AG10803 (cell line): Measurements from ENCODE around the gene SLC25A42.

Experiments used
- DNase-seq: peaks from one replicate; pipeline ENCODE4 v3.0.0; 2010; ENCODE audit warnings: low read depth
- H3K4me3 ChIP-seq: 2 replicates; pipeline ENCODE4 v1.5.1; 2011; ENCODE audit warnings: mild to moderate bottlenecking, low read length, control low read depth
- CTCF ChIP-seq: conservative IDR thresholded peaks from 2 replicates; pipeline ENCODE4 v1.5.1; 2011; ENCODE audit warnings: mild to moderate bottlenecking, low read length, control low read depth, inconsistent platforms

The SLC25A42 gene

GRCh38 chr19:19061506-19061905, 2.3 kb upstream of the SLC25A42 start:
- TF ChIP-seq CTCF = no peak

GRCh38 chr19:19062454-19063182, 1.2 kb upstream of the SLC25A42 start:
- H3K4me3 ChIP-seq = peak overlapping the region; percentile 64; the same call in 1 of the 2 replicates
- DNase-seq = peak; percentile 18
- no peak for TF ChIP-seq CTCF

More at GRCh38 chr19:19061506-19061905, 2.3 kb upstream of the SLC25A42 start:
- no peak overlapping the region for H3K4me3 ChIP-seq
- DNase-seq = no peak

- H3K4me3 ChIP-seq = peak overlapping the region; percentile 84
- TF ChIP-seq CTCF = peak; percentile 35
- DNase-seq = no peak
Measured at GRCh38 chr19:19064098-19064722, 416 bp downstream of the SLC25A42 start.

- DNase-seq = no peak
- peak overlapping the region; percentile 84 for H3K4me3 ChIP-seq
- TF ChIP-seq CTCF = no peak
Measured at GRCh38 chr19:19064811-19065745, 1.3 kb downstream of the SLC25A42 start.

GRCh38 chr19:19067276-19068072, 3.7 kb downstream of the SLC25A42 start:
- DNase-seq = peak; percentile 66
- no peak overlapping the region for H3K4me3 ChIP-seq
- no peak for TF ChIP-seq CTCF
